AG04450 (cell line): ENCODE data around the gene LAMA2. TPM values are rescaled to one million over a fixed set of nuclear protein-coding genes. Genes with fewer than 3 reads are reported as not detected.

Experiments used
- CTCF ChIA-PET: fragments of 300-600, 350-600 bp; formaldehyde crosslinking; extraction: SDS; loops from one replicate; lab custom pipeline; 2022; ENCODE audit warnings: antibody characterized with exemption, inconsistent platforms; lab: Charles Lee
- POLR2A ChIA-PET: fragments of 350-600 bp; formaldehyde crosslinking; extraction: SDS; loops from one replicate; lab custom pipeline; 2021; ENCODE audit warnings: antibody characterized with exemption, inconsistent platforms; lab: Yijun Ruan, JAX
- DNase-seq: peaks from one replicate; pipeline ENCODE4 v3.0.0-alpha.2; 2011; ENCODE audit warnings: low read depth, low spot score
- H3K27ac ChIP-seq: one replicate; pipeline ENCODE4 v1.5.1; 2012; ENCODE audit warnings: low read depth, low read length, control low read depth
- H3K27me3 ChIP-seq: one replicate; pipeline ENCODE4 v1.6.0; 2012; ENCODE audit warnings: low read length; ENCODE audit not compliant: control insufficient read depth, insufficient read depth
- H3K4me3 ChIP-seq: 2 replicates; pipeline ENCODE4 v1.5.1; 2011; ENCODE audit warnings: mild to moderate bottlenecking, low read depth, low read length, control low read depth
- H3K9me3 ChIP-seq: 2 replicates; pipeline ENCODE4 v1.5.1; 2012; ENCODE audit warnings: low read length; ENCODE audit not compliant: control insufficient read depth, insufficient read depth
- CTCF ChIP-seq: IDR thresholded peaks from 2 replicates; pipeline ENCODE4 v1.5.1; 2011; ENCODE audit warnings: low read depth, low read length, control low read depth, inconsistent platforms
- polyA plus RNA-seq: library from polyadenylated mRNA; depleted of rRNA; stranded (reverse); fragments of >200 nt; gene quantifications from 2 replicates; pipeline ENCODE4 v1.2.3, GENCODE V29; 2011

Gene LAMA2
- polyA plus RNA-seq, 1 experiment, result 33.0 TPM

- H3K9me3 ChIP-seq, result peaks cover 3% of the 10 kb centered on the region; the same call in 1 of the 2 replicates
- DNase-seq, result no peak
- no peak overlapping the region for H3K4me3 ChIP-seq
- CTCF ChIA-PET, result no interaction called here
- POLR2A ChIA-PET, result no interaction called here
- H3K27ac ChIP-seq, result no peak overlapping the region
- TF ChIP-seq CTCF, result no peak
- H3K27me3 ChIP-seq, result no peaks in the 10 kb centered on the region
Observed at GRCh38 chr6:129307845-129308244, 424.9 kb downstream of the LAMA2 start.

DNA sequence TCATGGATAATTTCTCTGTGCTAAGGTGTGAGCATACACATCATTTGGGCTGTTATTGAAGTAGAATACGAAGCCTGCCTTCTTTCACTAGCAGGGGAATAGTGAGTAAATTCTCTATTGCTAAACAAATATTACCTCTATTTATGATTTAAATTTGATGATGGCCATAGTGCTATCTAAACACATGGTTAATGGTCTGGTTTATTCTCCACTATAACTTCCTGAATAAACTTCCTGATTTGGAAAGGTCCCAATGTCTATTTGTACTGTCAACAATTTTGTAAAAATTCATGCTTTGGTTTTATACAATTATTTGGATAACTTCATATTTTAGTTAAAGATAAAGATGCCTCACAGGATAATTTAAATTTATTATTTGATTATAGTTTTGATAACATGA, 426.2 kb downstream of the LAMA2 start:
- no peak for DNase-seq
- POLR2A ChIA-PET, result no interaction called here
- TF ChIP-seq CTCF, result no peak
- Histone ChIP-seq H3K4me3 (no peak overlapping the region), H3K27me3 (no peaks in the 10 kb centered on the region), H3K27ac (no peak overlapping the region), H3K9me3 (peaks cover 1% of the 10 kb centered on the region; the same call in 1 of the 2 replicates)
- CTCF ChIA-PET, result no interaction called here

GRCh38 chr6:129312880-129313279, 429.9 kb downstream of the LAMA2 start:
- CTCF ChIA-PET, result interaction anchor here (1.0 kb wide), 1 partner anchor 505 kb away, joined by 3 read pairs; no protein-coding TSS in a partner anchor
- POLR2A ChIA-PET, result no interaction called here

GRCh38 chr6:129314575-129314974, 431.6 kb downstream of the LAMA2 start:
- no peaks in the 10 kb centered on the region for H3K27me3 ChIP-seq
- ChIA-PET POLR2A (no interaction called here), CTCF (no interaction called here)
- no peak for DNase-seq
- no peak for TF ChIP-seq CTCF
- no peak overlapping the region for H3K4me3 ChIP-seq
- H3K9me3 ChIP-seq, result no peaks in the 10 kb centered on the region
- no peak overlapping the region for H3K27ac ChIP-seq

More at GRCh38 chr6:129312880-129313279, 429.9 kb downstream of the LAMA2 start:
- H3K27me3 ChIP-seq, result no peaks in the 10 kb centered on the region
- TF ChIP-seq CTCF, result no peak
- no peaks in the 10 kb centered on the region for H3K9me3 ChIP-seq
- no peak overlapping the region for H3K4me3 ChIP-seq
- DNase-seq, result no peak
- H3K27ac ChIP-seq, result no peak overlapping the region

DNA sequence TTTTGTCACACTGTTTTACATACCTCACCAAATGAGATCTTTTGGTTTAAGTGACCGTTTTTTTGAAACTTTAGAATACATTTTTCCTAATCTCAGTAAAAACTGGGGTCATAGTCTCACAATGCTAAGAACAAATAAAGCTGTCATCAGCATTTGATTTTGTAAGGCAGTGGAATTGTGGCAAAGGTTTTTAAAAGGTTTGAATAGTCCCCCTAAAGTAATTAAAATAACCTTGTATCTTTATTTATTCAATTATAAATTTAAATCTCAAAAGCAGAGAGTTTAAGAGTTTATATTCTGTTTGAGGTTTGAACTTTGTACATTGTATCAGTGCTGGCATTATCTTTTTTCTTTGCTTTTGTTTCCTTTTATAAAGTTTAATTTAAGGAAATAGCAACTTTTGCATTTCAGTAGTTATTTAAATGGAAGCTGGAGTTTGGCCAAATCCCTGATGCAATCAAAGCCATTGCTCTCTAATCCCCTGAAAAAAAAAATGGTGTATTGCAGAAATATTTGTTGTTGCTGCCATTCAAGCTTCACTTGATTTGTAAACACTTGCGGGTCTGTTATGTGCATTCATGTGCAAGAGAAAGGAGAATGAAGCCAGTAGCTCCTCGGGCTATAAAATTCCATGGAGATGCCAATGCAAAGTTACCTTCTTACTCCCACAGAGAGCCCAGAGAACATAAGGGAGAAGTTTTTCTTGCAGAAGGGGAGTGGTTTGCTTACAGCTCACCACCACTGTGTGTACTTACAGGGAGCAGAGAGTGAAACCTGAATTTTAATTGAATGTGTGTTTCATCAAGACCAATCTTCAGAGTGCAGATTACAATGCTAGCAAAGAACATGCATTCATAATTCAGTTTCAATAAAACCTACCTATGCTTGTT, 435.2 kb downstream of the LAMA2 start:
- no peak for DNase-seq
- ChIA-PET POLR2A (interaction anchor here (0.6 kb wide), 1 partner anchor 23 kb away, joined by 9 read pairs; no protein-coding TSS in a partner anchor), CTCF (interaction anchor here (1.8 kb wide), 1 partner anchor 53 kb away, joined by 4 read pairs; no protein-coding TSS in a partner anchor)
- Histone ChIP-seq H3K4me3 (no peak overlapping the region), H3K27ac (no peak overlapping the region), H3K9me3 (no peaks in the 10 kb centered on the region), H3K27me3 (no peaks in the 10 kb centered on the region)
- TF ChIP-seq CTCF, result no peak
